Natural killer cell (primary cell): ENCODE data around the gene SLC41A3. TPM values are rescaled to one million over a fixed set of nuclear protein-coding genes. Genes with fewer than 3 reads are reported as not detected.
A peak's percentile ranks its signal among the peaks of the same experiment; 100 is the strongest.

Experiments used
- ATAC-seq, 3 donors: fragments of 150-1000 bp in 2 of 3; fragments of 200-7000 bp in 1 of 3; cut with Tn5 transposase; 1 replicate in 1 of 3; 2 replicates in 2 of 3; pipeline ENCODE4 v1.10.0; 2021; ENCODE audit warnings: mild to moderate bottlenecking in 2 of 3, moderate library complexity in 2 of 3
- DNase-seq, 2 donors: peaks; one replicate each; pipeline versions ENCODE4 v3.0.0 to v3.0.0-alpha.2; 2013 to 2021; ENCODE audit warnings: mixed read lengths in 1 of 2
- H3K27ac ChIP-seq: one replicate; pipeline ENCODE4 v1.5.1; 2013; ENCODE audit warnings: mild to moderate bottlenecking, low read length
- H3K27me3 ChIP-seq: one replicate; pipeline ENCODE4 v1.6.1; 2013; ENCODE audit warnings: low read length; ENCODE audit not compliant: control insufficient read depth, insufficient read depth
- H3K36me3 ChIP-seq: one replicate; pipeline ENCODE4 v1.6.1; 2013; ENCODE audit warnings: low read length; ENCODE audit not compliant: control insufficient read depth, insufficient read depth
- H3K4me1 ChIP-seq: one replicate; pipeline ENCODE4 v1.6.1; 2013; ENCODE audit warnings: low read length; ENCODE audit not compliant: control insufficient read depth, insufficient read depth
- H3K4me3 ChIP-seq: one replicate; pipeline ENCODE4 v1.5.1; 2013; ENCODE audit warnings: low read length
- H3K9me3 ChIP-seq: one replicate; pipeline ENCODE4 v1.6.1; 2013; ENCODE audit warnings: low read length; ENCODE audit not compliant: control insufficient read depth, insufficient read depth
- H3K27ac Mint-ChIP-seq, 2 donors: one replicate each; pipeline ENCODE4 v1.8.0; 2022; ENCODE audit warnings: mild to moderate bottlenecking in 2 of 2, mixed read lengths in 2 of 2, moderate library complexity in 1 of 2
- H3K27me3 Mint-ChIP-seq, 2 donors: one replicate each; pipeline ENCODE4 v1.8.0; 2022; ENCODE audit warnings: low read depth in 2 of 2, mixed read lengths in 2 of 2
- H3K36me3 Mint-ChIP-seq: one replicate; pipeline ENCODE4 v1.8.0; 2022; ENCODE audit warnings: mixed read lengths
- H3K4me1 Mint-ChIP-seq, 2 donors: one replicate each; pipeline ENCODE4 v1.8.0; 2022; ENCODE audit warnings: mixed read lengths in 2 of 2
- H3K4me3 Mint-ChIP-seq: one replicate; pipeline ENCODE4 v1.8.0; 2022; ENCODE audit warnings: mild to moderate bottlenecking, moderate library complexity, mixed read lengths
- H3K9me3 Mint-ChIP-seq, 2 donors: one replicate each; pipeline ENCODE4 v1.8.0; 2022; ENCODE audit warnings: mixed read lengths in 2 of 2
- CTCF ChIP-seq: fragments of 200-600 bp; IDR thresholded peaks from one replicate; pipeline ENCODE4 v1.8.0; 2022; ENCODE audit warnings: antibody characterized with exemption
- WGBS: methylation state at CpG from one replicate; pipeline ENCODE4 v1.1.7; 2013; ENCODE audit warnings: missing lambda C conversion rate; ENCODE audit not compliant: insufficient coverage; 5-methylcytosine and 5-hydroxymethylcytosine counted together
- intact Hi-C: fragments of 100-400 bp; cut with micrococcal nuclease; formaldehyde crosslinking; loops from one replicate; pipeline ENCODE4 v1.14.2; 2022
- total RNA-seq, 4 donors: library from RNA; stranded (reverse); fragments of 120-200 nt in 1 of 4; gene quantifications; one replicate each; pipeline versions ENCODE4 v1.2.3 to v1.2.4, GENCODE V29; 2013 to 2022

SLC41A3 gene
- total RNA-seq, 3 donors from 2014 or later (not counting 1 experiment from before 2014, with no cell fraction given): 24.2 to 29.6 (median 27.1) TPM

- ATAC-seq: no peak
- Histone ChIP-seq H3K4me3 (no peak overlapping the region), H3K4me1 (no peaks in the 10 kb centered on the region), H3K27ac (no peak overlapping the region), H3K27me3 (no peaks in the 10 kb centered on the region), H3K36me3 (no peaks in the 10 kb centered on the region), H3K9me3 (no peaks in the 10 kb centered on the region)
- H3K36me3 Mint-ChIP-seq: no peaks in the 10 kb centered on the region
- 89% methylated on average over 16 of the region's 16 CpGs for WGBS
- H3K9me3 Mint-ChIP-seq: no peaks in the 10 kb centered on the region
- DNase-seq: no peak
- peaks cover 8 to 9% of the 10 kb centered on the region in 2 donors for H3K27me3 Mint-ChIP-seq
- intact Hi-C loops: no loop called here
- TF ChIP-seq CTCF: no peak
- no peaks in the 10 kb centered on the region for H3K4me1 Mint-ChIP-seq
- H3K27ac Mint-ChIP-seq: no peak overlapping the region
- no peak overlapping the region for H3K4me3 Mint-ChIP-seq
Measured at GRCh38 chr3:126114443-126115386, 30.8 kb upstream of the SLC41A3 start.

GRCh38 chr3:126113733-126114442 lies 30.0 kb upstream of the SLC41A3 start:
- no peak overlapping the region for H3K27ac Mint-ChIP-seq
- ATAC-seq (peak in 2 of 3 donors; percentile 28 to 59), DNase-seq (peak in 1 of 2 donors; percentile 24)
- intact Hi-C loops: no loop called here
- TF ChIP-seq CTCF: no peak
- Histone ChIP-seq H3K4me3 (no peak overlapping the region), H3K27ac (no peak overlapping the region), H3K36me3 (no peaks in the 10 kb centered on the region), H3K4me1 (no peaks in the 10 kb centered on the region), H3K27me3 (no peaks in the 10 kb centered on the region), H3K9me3 (no peaks in the 10 kb centered on the region)
- no peaks in the 10 kb centered on the region for H3K4me1 Mint-ChIP-seq
- no peaks in the 10 kb centered on the region for H3K9me3 Mint-ChIP-seq
- 81% methylated on average over 8 of the region's 9 CpGs for WGBS
- H3K27me3 Mint-ChIP-seq: peaks cover 0 to 1% of the 10 kb centered on the region in 2 donors
- no peak overlapping the region for H3K4me3 Mint-ChIP-seq
- H3K36me3 Mint-ChIP-seq: no peaks in the 10 kb centered on the region

GRCh38 chr3:126113238-126113555 lies 29.3 kb upstream of the SLC41A3 start:
- Mint-ChIP-seq H3K4me3 (no peak overlapping the region), H3K36me3 (no peaks in the 10 kb centered on the region), H3K9me3 (no peaks in the 10 kb centered on the region), H3K27ac (no peak overlapping the region), H3K27me3 (no peaks in the 10 kb centered on the region), H3K4me1 (no peaks in the 10 kb centered on the region)
- no peaks in the 10 kb centered on the region for H3K27me3 ChIP-seq
- DNase-seq (no peak), ATAC-seq (no peak)
- H3K27ac ChIP-seq: no peak overlapping the region
- TF ChIP-seq CTCF: no peak
- no peak overlapping the region for H3K4me3 ChIP-seq
- no peaks in the 10 kb centered on the region for H3K4me1 ChIP-seq
- intact Hi-C loops: no loop called here
- no peaks in the 10 kb centered on the region for H3K36me3 ChIP-seq
- WGBS: 89% methylated on average over 6 of the region's 6 CpGs
- H3K9me3 ChIP-seq: no peaks in the 10 kb centered on the region
